Measurements from ENCODE around the gene ST6GALNAC3.

GRCh38 chr1:76256289-76257223 lies 182.0 kb downstream of the ST6GALNAC3 start:
- TF ChIP-seq CTCF (IDR thresholded peaks at IDR 0.05) (no peak), EP300 (IDR thresholded peaks at IDR 0.05; ENCODE audit: low read depth) (no peak), POLR2A (IDR thresholded peaks at IDR 0.05) (no peak)
